ENCODE data around the gene AKAP13. TPM values are rescaled to one million over a fixed set of nuclear protein-coding genes. Genes with fewer than 3 reads are reported as not detected.
A peak's percentile ranks its signal among the peaks of the same experiment; 100 is the strongest.

AKAP13 gene
- total and polyA plus RNA-seq, 7 donors: 18.2 to 126 (median 93.7) TPM

DNA sequence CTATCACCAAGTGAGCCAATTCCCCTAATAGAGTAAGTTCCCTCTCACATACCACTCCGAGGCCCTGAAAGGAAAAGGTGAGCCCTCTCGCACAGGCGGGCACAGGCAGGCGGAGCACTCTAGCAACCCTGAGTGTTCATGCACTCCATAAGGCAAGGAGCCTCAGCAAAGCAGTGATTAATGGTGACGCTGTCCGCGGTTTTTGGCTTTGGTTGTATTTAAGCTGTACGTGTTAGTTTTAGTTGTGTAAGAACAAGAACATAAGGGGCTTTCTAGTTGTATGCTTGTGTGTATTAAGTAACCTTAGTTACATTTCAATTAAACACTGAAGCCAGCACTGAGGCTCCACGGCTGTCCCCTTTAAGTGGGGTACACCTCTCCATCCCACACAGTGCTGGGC is 381.2 kb downstream of the AKAP13 start:
- Histone ChIP-seq H3K4me3 (no peak overlapping the region), H3K4me1 (peaks cover 48% of the 10 kb centered on the region), H3K27ac (no peak overlapping the region), H3K27me3 (ENCODE audit: insufficient read depth in 3 of 3, low read length in 2 of 3) (no peaks in the 10 kb centered on the region), H3K9me3 (no peaks in the 10 kb centered on the region), H3K36me3 (ENCODE audit: insufficient read depth in 1 of 2, low read depth in 1 of 2) (peaks cover 0 to 25% of the 10 kb centered on the region in 2 donors)
- TF ChIP-seq, protein P1, sequence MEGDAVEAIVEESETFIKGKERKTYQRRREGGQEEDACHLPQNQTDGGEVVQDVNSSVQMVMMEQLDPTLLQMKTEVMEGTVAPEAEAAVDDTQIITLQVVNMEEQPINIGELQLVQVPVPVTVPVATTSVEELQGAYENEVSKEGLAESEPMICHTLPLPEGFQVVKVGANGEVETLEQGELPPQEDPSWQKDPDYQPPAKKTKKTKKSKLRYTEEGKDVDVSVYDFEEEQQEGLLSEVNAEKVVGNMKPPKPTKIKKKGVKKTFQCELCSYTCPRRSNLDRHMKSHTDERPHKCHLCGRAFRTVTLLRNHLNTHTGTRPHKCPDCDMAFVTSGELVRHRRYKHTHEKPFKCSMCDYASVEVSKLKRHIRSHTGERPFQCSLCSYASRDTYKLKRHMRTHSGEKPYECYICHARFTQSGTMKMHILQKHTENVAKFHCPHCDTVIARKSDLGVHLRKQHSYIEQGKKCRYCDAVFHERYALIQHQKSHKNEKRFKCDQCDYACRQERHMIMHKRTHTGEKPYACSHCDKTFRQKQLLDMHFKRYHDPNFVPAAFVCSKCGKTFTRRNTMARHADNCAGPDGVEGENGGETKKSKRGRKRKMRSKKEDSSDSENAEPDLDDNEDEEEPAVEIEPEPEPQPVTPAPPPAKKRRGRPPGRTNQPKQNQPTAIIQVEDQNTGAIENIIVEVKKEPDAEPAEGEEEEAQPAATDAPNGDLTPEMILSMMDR (IDR thresholded peaks at IDR 0.05): no peak
- 92 to 94% (median 93%) methylated on average over 9 of the region's 9 CpGs for WGBS, 3 donors
- ATAC-seq (no peak), DNase-seq (no peak)
- intact Hi-C loops (cut with DNase I): no loop called here

DNA sequence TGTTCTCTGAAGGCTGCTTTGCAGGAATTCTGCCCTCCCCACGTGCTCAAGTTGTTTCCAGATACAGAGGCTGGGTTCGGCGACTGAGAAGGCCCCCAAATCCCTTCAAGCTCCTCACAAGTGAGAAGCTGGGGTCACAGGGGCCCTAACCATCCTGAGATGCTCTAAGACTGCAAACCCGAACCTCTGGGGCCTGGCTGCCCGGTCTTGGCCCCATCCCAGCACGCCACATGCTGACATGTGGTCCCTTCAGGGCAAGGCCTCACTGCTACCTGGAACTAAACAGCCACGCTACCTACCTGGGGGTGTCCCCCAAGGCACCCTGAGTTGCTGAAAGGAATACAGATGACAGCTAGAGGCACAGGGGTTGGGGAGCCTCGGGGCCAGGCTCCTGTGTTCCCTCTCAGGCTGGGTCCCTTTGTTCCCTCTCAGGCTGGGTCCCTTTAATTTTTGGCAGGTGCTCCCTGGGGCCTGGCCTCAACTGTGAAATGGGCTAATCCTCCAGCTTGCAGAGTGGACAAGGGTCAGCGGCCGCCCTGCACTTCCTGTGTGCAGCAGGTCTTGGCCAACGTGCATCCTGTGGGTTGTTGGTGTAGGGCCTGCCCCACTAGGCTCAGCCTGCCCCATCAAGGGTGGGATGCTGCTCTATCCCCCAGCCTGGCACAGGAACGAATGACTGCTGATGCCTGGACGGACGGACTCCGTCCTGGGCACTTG is 381.8 kb downstream of the AKAP13 start:
- TF ChIP-seq, protein P1 (IDR thresholded peaks at IDR 0.05): no peak
- intact Hi-C loops (cut with DNase I): no loop called here
- H3K36me3 ChIP-seq (ENCODE audit: insufficient read depth in 1 of 2, low read depth in 1 of 2): peaks cover 0 to 25% of the 10 kb centered on the region in 2 donors
- H3K4me1 ChIP-seq: peaks cover 49% of the 10 kb centered on the region
- no peaks in the 10 kb centered on the region for H3K9me3 ChIP-seq
- ATAC-seq (no peak), DNase-seq (no peak)
- H3K27me3 ChIP-seq (ENCODE audit: insufficient read depth in 3 of 3, low read length in 2 of 3): no peaks in the 10 kb centered on the region
- 65 to 83% (median 76%) methylated on average over 15 of the region's 15 CpGs for WGBS, 3 donors
- H3K4me3 ChIP-seq: no peak overlapping the region
- H3K27ac ChIP-seq: peak overlapping the region; percentile 71

DNA sequence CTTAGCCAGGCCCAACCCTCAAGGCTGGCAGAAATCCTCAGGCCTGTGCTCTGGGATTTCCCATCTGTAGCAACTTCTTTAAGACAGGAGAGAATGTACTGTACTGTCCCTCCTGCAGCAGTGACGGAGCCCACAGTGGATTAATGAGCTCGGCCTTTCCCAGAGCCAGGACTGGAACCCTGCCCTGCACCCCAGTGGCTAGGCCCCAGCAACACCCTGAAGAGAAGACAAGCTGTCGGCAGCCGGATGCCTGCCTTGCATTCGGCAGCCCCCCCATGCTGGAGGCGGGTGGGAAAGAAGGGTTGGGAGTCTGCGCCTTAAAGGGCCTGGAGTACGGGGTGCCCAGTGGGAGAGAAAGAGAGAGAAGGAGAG is 382.3 kb downstream of the AKAP13 start:
- no peak overlapping the region for H3K4me3 ChIP-seq
- DNase-seq: no peak
- peak in 1 of 4 donors; percentile 33 for ATAC-seq
- peak overlapping the region; percentile 71 for H3K27ac ChIP-seq
- TF ChIP-seq, protein P1 (IDR thresholded peaks at IDR 0.05): no peak
- WGBS, 3 donors: 52 to 73% (median 57%) methylated on average over 8 of the region's 8 CpGs
- peaks cover 49% of the 10 kb centered on the region for H3K4me1 ChIP-seq
- H3K27me3 ChIP-seq (ENCODE audit: insufficient read depth in 3 of 3, low read length in 2 of 3): no peaks in the 10 kb centered on the region
- no peaks in the 10 kb centered on the region for H3K9me3 ChIP-seq
- intact Hi-C loops (cut with DNase I): no loop called here
- H3K36me3 ChIP-seq (ENCODE audit: insufficient read depth in 1 of 2, low read depth in 1 of 2): peaks cover 0 to 23% of the 10 kb centered on the region in 2 donors

DNA sequence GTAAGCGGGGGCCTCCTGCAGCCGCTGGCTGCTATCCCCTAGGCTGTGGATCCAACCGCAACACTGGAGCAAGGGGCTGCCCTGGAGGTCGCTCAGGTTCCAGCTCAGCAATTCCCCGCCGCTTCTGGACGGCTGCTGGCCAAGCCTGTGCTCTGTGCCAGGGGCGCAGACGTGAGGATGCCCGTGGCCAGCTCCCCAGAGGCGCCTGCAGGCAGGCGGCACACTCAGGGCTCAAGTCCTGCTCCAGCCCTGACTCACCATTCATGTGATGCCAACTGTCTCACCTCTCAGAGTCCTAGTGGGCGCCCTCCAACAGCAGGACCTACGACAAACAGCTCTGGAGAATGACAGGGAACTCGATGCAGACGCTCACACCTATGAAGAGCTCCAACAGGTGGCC is 382.8 kb downstream of the AKAP13 start:
- no peaks in the 10 kb centered on the region for H3K9me3 ChIP-seq
- WGBS, 3 donors: 27 to 37% (median 35%) methylated on average over 16 of the region's 16 CpGs
- peaks cover 0 to 19% of the 10 kb centered on the region in 2 donors for H3K36me3 ChIP-seq (ENCODE audit: insufficient read depth in 1 of 2, low read depth in 1 of 2)
- H3K27me3 ChIP-seq (ENCODE audit: insufficient read depth in 3 of 3, low read length in 2 of 3): no peaks in the 10 kb centered on the region
- intact Hi-C loops (cut with DNase I): no loop called here
- no peak overlapping the region for H3K4me3 ChIP-seq
- H3K27ac ChIP-seq: peak overlapping the region; percentile 71
- TF ChIP-seq, protein P1 (IDR thresholded peaks at IDR 0.05): no peak
- peaks cover 49% of the 10 kb centered on the region for H3K4me1 ChIP-seq
- ATAC-seq (peak; percentile 88 to 89 (median 89)), DNase-seq (peak; percentile 66 to 88)
